NCI-H2227 (cell line): ENCODE data around the gene DCAF15.
A peak's percentile ranks its signal among the peaks of the same experiment; 100 is the strongest.

ENCODE experiments used
- DNase-seq: peaks from one replicate; lab custom pipeline; 2025; ENCODE audit not compliant: unreplicated experiment; lab: John Stamatoyannopoulos, UW

DCAF15 gene

DNA sequence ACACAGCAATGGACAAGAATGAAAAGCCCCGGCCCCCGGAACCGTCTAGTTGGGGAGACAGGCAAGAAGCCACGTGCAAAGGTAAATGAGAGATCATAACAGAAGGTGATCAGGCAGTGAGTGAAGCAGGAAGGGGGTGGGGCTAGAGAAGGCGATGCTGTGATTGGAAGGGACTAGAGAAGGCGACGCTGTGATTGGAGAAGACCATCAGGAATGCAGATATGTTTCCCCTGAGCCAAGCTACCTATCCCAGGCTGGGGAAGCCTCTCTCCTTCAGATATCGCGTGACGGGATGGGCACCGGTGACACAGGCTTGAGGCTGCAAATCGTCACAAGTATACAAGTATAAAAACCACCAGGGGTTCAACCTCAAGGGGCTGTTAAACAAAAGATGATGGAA is 21.8 kb downstream of the DCAF15 start:
- no peak for DNase-seq

DNA sequence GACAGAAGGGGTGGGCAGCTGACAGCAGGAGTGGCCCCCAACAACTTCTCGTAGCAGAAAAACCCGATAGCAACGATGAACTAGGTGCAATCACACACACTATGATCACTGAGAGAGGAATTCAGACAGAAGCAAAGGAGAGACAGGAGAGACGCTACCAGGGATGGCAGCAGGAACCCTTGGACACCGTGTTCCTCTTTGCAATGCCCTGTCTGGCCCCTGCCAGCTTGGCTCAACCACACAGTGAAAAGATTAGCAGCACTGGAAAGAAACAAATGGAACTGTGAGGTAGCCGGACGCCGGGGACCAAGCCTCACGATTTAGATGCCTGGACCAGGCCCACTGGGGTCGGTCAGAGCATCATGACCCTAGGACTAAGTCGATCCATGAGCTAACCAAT is 23.6 kb downstream of the DCAF15 start:
- no peak for DNase-seq

DNA sequence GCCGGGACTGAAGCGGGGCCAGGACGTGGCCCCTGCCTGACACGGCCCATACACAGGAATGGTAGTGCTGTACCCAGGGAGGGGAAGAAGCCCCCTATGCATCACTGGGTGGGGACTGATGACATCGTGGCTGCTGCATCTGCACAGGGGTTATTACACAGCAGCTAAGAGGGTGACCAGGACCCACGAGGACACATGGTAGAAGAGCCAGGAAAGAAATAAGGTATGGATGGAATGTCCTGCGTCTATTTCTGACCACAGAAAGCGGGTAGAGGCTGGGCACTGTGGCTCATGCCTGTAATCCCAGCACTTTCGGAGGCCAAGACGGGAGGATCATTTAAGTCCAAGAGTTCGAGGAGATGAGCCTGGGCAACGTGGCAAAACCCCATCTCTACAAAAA is 24.1 kb downstream of the DCAF15 start:
- DNase-seq = no peak

DNA sequence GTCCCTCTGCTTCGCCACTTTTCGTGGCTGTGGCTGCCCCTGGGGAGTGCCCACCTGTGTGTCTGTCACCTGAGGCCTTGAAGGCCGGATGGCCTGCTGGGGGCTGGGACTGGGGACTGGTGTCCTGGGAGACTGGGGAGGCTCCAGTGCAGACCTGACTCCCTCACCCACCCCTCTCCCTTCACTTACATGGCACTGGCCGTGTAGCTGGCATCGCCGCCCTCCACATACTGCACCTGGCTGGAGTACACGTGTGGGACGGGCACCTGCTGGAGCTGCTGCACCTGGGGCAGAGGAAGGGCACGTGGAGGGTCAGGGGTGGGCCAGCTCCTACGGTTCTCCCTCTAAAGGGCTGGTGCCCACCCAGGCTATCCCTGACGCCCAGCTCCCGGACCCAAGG is 25.5 kb downstream of the DCAF15 start:
- no peak for DNase-seq

DNA sequence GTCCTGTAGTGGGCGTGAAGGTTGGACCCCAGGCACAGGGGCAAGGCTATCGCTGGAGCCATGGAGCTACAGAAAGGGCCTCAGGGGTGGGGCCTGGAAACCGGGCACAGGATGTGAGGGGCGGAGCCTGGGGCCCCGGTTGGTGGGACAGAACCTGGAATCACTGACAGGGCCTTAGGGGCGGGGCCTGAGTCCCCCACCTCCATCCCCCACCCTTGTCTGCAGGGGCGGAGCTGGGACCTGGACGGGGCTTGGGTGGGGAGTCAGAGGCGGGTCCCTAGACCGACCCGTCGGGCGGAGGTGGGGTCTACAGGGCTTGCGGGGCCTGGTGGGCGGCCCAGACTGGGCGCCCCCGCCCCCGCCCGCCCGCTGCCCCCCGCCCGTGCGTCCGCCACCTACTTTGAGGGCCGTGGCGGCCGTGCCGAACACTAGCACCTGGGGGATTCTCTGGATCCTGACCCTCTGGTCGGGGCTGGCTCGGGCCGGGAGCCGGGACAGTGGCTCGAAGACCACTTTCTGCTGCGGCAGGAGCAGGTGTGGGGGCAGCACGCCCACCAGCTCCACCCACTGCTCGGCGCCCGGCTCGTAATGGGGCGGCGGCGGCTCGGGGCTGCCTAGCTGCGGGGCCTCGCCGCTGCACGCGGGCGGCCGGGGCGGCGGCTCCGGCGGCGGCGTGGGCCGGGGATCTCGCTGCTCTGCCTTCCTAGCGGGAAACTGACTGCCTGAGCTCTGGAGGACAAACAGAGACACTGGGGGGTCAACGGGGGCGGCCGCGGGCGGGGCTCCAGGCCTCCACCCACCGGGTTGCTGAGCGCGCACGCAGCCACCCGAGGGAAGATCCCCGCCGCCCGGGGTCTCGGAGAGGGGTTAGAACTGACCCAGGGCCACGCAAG is 26.3 kb downstream of the DCAF15 start:
- no peak for DNase-seq

DNA sequence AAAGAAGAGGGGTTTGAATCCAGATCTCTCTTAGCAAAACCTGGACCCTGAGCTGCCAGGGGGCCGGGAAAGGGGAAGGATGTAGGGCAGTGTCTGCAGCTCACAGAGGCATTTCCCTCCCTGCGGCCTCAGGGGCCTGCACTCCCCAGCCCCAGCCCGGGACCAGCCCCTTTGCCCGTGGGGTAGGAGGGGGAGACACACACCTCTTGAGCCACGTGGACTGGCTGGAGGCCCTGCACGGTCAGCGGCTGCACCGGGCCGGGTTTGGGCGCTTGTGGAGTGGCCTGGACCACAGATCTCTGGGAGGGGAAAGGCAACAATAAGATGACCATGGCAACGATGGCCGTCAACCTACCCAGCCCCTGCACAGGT is 26.9 kb downstream of the DCAF15 start:
- no peak for DNase-seq

DNA sequence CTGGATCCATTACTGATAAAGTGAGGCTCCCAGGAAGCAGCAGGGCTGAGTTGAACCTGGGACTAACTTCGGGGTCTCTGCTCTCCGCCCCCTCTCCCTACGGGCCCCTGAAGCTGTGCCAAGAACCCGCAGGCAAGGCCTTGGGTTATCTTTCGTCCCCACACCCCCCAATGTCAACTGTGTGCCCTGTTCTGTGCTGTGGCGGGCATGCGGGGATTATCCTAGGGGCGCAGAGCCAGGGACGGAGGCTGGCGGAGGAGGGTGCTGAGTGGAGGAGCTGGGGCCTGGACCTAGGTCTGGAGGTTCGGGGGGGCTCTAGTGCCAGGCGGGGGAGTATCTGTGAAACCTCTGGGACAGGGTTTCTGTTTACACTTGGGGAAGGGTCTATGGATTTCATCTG is 27.4 kb downstream of the DCAF15 start:
- DNase-seq = no peak

DNA sequence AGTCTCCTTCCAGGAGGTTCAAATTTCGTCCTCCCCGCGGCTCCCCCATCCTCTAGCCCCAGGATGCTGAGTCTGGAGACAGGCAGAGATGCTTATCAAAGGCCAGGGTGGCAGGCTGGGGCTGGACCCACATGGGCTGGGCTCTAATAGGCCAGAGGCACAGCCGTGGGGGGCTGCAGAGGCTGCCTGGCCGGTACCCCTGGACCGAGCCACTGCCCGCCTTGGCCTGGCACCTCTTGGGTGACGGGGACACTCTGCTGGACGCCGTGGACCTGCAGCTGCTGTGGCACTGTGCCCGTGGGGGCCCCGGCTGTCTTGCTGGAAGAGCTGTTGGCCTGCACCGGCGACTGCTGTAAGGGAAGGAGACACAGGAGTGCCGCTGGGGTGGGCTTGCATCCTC is 28.0 kb downstream of the DCAF15 start:
- no peak for DNase-seq

DNA sequence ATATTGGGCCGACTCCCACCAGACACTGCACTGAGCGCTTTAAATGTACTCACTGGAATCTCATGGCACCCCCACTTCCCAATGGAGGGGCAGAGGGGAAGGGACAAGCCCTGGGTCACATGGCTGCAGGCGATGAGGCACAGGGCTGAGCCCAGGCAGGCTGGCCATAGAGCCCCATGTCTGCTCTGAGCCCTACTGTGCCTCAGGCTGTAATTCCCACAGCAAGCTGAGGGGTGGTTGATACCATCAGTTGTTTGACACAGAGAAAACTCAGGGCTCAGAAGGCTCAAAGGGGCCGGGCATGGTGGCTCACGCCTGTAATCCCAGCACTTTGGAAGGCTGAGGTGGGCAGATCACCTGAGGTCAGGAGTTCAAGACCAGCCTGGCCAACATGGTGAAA is 28.7 kb downstream of the DCAF15 start:
- no peak for DNase-seq

DNA sequence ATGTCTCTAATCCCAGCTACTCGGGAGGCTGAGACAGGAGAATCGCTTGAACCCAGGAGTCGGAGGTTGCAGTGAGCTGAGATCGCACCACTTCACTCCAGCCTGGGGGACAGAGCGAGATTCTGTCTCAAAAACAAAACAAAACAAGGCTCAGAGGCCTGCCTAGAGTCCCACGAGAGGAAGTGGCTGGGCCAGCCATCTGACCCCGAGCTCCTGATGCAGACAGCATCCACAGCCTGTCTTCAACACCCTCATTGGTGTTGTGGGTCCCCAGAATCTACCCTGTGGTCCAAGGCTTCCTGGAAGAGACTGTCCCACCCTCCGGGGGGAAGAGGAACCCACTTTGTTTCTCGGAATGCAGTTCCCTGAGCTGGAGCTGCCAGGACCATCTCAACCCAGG is 29.2 kb downstream of the DCAF15 start:
- no peak for DNase-seq

DNA sequence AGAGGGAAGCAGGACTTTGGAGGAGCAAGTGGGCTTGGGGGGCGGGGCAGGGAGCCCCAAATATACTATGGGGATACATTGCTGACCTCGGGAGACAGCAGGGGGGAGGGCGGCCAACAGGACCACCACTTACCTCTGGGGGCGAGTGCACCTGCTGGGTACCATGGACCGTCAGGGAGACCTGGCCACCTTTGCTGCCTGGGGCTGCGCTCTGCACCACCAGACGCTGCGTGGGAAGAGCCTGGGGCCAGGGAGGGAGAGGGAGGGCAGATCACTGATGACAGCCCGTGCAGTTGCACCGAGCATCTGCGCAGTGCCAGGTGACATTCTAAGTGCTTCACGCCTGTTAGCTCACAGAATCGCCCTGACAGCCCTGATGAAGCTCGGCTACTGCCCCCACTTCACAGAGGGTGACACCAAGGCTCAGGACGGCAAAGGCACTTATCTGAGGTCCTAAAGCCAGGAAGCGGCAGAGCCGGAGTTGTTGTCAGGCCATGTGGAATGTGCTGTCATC is 29.7 kb downstream of the DCAF15 start:
- DNase-seq = no peak

DNA sequence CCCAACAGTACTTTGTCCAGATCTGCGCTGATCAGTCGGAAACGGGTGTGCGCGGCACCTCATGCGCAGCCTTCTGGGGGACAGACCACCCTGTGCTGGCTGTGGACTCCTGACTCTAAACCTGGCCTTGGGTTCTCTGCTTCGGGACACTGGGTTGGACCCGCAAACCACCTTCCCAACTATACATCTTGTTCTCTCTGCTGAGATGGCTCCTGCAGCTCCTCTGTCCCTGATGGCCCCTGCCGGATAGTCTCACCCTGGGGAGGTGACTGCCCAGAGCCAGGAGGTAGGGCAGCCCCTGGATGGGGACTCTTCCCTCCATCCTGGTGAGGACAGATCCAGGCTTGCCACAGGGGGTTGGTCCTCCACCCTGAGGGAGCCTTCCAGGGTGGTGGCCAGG is 30.5 kb downstream of the DCAF15 start:
- DNase-seq = no peak

DNA sequence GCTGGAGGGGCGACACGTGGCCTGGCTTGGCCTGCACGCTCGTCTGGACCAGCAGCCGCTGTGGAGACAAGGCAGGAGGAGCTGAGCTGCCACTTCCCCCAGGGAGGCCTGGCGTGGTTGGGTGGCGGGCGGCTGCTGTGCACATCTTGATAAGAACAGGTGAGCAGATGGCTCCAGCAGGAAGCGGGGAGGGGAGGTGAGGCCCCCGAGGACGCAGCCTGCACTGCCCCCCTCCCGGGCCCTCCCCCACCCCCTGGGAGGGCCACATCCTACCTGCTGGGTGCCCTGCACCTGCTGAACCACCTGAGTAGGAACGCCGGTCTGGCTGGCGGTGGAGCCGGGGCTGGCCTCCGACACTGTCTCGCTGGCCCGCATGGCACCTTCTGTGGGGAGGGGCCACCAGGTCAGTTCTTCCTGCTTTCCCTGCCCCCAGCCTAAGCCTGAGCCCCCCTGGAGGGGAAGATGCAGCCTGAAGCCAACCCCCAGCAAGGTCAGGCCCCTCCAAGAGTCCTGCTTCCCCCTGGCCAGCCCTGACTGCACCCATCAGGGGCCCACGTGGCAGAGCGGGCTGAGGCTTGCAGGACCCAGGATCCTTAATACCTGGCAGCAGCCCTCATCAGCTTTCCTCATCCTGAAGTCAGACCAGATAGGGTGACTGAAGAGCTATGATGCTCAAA is 31.0 kb downstream of the DCAF15 start:
- DNase-seq = no peak

DNA sequence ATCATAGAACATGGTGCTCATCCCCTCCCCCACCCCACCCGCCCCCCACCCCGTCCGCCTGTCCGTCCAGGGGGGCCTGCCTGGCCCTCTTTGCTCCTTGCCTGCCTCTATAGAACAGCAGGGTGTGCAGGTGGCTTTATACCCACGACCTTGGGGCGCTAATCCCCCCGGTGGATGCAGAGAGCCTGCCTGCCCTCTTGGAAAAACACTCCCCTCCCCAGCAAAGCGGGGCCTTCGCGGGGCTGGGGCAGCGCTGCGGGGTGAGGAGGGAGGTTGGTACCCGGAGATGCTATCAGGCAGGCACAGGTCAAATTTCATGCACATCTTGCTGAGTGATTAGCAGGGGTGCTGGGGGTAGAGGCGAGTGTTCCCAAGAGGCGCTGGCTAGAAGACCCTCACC is 31.9 kb downstream of the DCAF15 start:
- no peak for DNase-seq

DNA sequence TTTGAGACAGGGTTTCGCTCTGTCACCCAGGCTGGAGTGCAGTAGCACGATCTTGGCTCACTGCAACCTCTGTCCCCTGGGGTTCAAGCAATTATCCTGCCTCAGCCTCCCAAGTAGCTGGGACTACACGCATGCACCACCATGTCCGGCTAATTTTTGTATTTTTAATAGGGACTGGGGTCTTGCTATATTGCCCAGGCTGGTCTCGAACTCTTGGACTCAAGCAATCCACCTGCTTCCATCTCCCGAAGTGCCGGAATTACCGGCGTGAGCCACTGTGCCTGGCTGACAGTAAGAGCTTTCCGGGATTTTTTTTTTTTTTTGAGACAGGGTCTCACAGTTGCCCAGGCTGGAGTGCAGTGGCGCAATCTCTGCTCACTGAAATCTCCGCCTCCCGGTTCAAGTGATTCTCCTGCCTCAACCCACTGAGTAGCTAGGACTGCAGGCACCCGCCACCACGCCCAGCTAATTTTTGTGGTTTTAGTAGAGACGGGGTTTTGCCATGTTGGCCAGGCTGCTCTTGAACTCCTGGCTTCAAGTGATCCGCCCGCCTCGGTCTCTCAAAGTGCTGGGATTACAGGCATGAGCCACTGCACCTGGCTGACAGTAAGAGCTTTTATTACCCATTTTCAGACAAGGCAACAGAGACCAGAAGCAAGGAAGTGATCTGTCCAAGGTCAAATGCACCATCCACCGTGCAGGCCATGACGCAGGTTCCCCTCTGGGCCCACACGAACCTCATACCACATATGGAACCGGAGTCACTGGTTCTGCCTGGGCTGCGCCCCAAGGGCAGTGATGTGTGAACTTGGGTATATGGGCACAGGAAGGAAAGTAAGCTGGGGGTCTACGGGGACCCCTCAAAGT is 32.8 kb downstream of the DCAF15 start:
- DNase-seq = no peak

DNA sequence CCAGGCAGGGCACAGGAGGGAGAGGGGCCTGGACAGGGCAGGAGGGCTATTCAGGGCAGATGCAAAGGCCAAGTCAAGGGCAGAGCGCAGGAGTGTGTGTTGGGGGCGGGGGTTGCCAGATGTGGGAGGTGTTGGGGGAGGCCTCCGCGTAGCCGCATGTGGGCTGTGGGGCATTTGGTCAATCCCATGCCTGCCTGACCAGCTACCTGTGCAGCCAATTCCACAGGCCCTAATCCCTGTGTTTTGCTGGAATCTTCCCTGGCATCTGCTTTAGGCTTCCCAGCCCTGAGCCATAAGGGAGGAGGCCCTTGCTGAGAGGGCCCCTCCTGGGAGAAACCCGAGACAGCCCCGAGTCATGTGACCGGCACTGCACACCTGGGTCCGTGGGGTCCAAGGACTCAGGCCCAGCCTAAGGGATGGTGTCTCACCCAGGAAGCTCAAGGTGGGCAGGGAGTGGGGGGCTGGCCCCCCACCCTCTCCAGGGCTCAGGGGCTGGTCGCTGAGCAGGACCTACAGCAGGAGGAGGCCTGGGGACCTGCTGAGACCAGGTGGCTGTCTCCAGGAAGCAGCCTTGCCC is 33.5 kb downstream of the DCAF15 start:
- DNase-seq = no peak

DNA sequence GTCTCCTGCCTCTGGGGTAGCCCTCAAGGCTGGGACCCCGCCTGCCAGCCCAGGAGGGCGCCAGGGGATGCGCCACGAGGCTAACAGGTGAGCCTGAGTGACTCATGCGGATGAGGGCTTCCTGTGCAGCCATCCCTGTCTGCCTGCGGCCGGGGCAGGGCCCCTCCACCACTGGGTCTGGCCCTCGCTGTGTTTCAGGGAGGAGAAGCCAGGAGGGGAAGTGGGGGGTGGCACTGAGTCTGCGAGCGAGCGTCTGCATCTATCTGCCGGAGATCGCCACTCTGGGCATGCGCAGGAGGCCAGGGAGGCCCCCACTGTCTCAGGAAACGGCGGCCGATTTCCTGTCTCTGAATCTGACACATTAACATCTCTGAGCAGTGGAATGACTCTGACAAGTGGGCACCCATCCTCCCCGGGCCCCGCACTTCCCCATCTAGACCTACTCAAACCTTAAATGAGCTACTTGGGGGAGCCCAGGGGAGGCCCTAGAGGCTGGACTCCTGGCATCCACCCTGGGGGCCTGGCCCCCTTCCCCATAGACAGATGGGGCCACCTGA is 34.1 kb downstream of the DCAF15 start:
- peak; percentile 57 for DNase-seq

DNA sequence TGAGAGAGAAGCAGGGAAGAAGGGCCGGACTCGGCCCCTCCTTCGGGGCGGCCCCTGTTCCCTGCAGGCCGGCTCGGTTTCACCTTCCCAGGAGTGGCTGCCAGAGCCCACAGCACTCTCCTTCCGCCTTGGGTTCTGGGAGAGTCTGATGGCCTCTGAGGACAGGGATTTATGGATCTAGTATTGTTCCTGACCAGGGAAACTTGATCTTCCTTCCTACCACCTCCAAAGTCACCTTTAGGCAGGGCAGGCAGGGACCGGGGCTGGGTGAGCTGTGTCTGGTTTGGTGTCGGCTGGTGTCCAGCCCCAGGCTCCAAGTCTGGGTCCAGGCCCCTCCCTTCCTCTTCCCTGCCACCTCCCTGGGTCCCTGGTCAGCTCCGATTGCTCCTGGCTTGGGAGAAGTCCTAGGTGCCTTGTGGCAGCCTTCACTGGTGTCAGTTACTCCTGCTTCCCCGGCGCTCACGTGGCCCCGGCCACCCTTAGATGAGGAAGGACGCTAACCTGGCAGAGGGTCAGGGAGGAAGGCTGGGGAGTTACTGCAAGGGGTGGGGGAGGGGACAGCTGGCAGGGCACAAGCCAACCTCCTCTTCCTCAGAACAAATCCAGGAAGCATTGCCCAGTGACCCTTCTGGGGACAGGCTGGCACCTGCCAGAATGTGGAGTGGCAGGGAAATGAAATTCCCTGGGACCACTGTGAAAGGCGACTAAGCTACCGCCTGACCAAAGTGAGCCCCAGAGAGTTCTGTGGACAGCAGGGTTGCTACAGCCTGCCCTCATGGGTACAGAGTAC is 35.0 kb downstream of the DCAF15 start:
- no peak for DNase-seq

DNA sequence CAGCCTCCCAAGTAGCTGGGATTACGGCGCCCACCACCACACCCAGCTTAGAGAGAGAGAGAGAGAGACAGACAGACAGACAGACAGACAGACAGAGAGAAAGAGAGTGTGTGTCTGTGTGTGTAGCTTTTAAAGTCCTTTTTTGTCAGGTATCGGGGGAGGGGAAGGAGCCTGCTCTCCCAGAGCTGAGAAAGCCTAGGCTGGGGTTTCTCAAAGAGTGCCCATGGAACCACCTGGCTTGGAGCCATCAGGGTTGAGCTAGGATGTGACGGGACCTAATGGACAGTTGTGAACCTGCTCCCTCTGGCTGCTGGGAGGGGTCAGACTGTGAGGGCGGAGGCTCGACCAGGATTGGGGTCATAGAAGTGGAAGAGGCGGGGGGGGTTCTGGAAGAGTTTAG is 37.2 kb downstream of the DCAF15 start:
- no peak for DNase-seq

DNA sequence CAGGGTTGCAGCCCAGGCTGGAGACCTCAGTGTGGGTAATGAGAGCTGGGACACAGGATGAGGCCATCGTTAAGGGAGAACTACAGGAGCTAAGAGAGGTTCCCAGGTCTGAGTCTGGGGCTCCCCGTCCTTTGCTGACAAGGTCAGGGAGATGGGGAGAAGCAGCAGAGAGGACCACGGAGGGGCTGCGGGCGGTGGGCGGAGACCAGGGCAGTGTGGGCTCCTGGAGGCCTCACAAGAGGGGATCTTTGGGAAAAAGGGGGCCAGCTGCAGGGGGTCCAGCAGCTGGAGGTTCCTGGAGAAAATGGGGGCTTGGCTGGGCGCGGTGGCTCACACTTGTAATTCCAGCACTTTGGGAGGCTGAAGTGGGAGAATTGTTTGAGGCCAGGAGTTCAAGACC is 37.8 kb downstream of the DCAF15 start:
- no peak for DNase-seq
